CD4-positive, alpha-beta T cell treated with Interleukin-1 beta for 1 hour (primary cell): ENCODE results near the gene NPIPA8.
"Not testable (repeated sequence)": the region's sequence is repeated elsewhere in the genome, so short reads cannot be mapped to it uniquely, and the experiment has no call there.

Source experiments
- DNase-seq, 2 donors: peaks; one replicate each; pipeline ENCODE4 v3.0.0-alpha.2; 2020 to 2022

Gene NPIPA8

GRCh38 chr16:18270171-18270570 is 66.4 kb downstream of the NPIPA8 start:
- not testable (repeated sequence) for DNase-seq
